Measurements from ENCODE around the gene EP300. TPM values are rescaled to one million over a fixed set of nuclear protein-coding genes. Genes with fewer than 3 reads are reported as not detected.

EP300 gene
- polyA plus RNA-seq, 4 donors, result 6.9 to 54.7 (median 12.3) TPM

DNA sequence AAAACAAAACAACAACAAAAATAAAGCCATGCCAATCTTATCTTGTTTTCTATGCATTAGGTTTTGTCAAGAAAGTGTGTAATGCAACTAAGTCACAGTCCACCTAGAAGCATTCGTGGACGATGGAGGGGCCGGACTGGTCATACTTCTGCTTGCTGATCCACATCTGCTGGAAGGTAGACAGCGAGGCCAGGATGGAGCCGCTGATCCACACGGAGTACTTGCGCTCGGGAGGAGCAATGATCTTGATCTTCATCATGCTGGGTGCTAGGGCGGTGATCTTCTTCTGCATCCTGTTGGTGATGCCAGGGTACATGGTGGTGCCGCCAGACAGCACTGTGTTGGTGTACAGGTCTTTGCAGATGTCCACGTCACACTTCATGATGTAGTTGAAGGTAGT is 18.3 kb upstream of the EP300 start:
- H3K4me1 ChIP-seq (ENCODE audit: control insufficient read depth in 3 of 3, insufficient read depth in 2 of 3, low read depth in 1 of 3, low read length in 2 of 3), result no peaks in the 10 kb centered on the region
- no peak overlapping the region for H3K27ac ChIP-seq (ENCODE audit: low read depth in 1 of 3, low read length in 2 of 3)
- H3K27me3 ChIP-seq (ENCODE audit: control insufficient read depth in 3 of 3, insufficient read depth in 3 of 3, low read length in 3 of 3), result no peaks in the 10 kb centered on the region
- no peaks in the 10 kb centered on the region for H3K9me3 ChIP-seq (ENCODE audit: control insufficient read depth in 2 of 2, insufficient read depth in 1 of 2, low read depth in 1 of 2, low read length in 1 of 2)
- H3K4me3 ChIP-seq (ENCODE audit: low read depth in 1 of 3, low read length in 3 of 3), result no peak overlapping the region
- FAIRE-seq, result no peak
- WGBS, 3 donors, result 94 to 96% (median 95%) methylated on average over 11 of the region's 11 CpGs
- no peak for DNase-seq
- H3K36me3 ChIP-seq (ENCODE audit: control insufficient read depth in 3 of 3, insufficient read depth in 2 of 3, low read depth in 1 of 3, low read length in 3 of 3), result no peaks in the 10 kb centered on the region

DNA sequence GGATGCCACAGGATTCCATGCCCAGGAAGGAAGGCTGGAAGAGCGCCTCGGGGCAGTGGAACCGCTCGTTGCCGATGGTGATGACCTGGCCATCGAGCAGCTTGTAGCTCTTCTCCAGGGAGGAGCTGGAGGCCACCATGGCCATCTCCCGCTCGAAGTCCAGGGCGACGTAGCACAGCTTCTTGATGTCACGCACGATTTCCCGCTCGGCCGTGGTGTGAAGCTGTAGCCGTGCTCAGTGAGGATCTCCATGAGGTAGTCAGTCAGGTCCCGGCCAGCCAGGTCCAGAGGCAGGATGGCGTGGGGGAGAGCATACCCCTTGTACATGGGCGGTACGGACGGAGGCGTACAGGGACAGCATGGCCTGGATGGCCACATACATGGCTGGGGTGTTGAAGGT is 17.9 kb upstream of the EP300 start:
- H3K36me3 ChIP-seq (ENCODE audit: control insufficient read depth in 3 of 3, insufficient read depth in 2 of 3, low read depth in 1 of 3, low read length in 3 of 3), result no peaks in the 10 kb centered on the region
- whole genome bisulfite sequencing, 3 donors, result 96 to 97% (median 97%) methylated on average over 22 of the region's 22 CpGs
- H3K27me3 ChIP-seq (ENCODE audit: control insufficient read depth in 3 of 3, insufficient read depth in 3 of 3, low read length in 3 of 3), result no peaks in the 10 kb centered on the region
- FAIRE-seq, result no peak
- no peaks in the 10 kb centered on the region for H3K9me3 ChIP-seq (ENCODE audit: control insufficient read depth in 2 of 2, insufficient read depth in 1 of 2, low read depth in 1 of 2, low read length in 1 of 2)
- no peak for DNase-seq
- H3K4me3 ChIP-seq (ENCODE audit: low read depth in 1 of 3, low read length in 3 of 3), result no peak overlapping the region
- no peak overlapping the region for H3K27ac ChIP-seq (ENCODE audit: low read depth in 1 of 3, low read length in 2 of 3)
- no peaks in the 10 kb centered on the region for H3K4me1 ChIP-seq (ENCODE audit: control insufficient read depth in 3 of 3, insufficient read depth in 2 of 3, low read depth in 1 of 3, low read length in 2 of 3)

DNA sequence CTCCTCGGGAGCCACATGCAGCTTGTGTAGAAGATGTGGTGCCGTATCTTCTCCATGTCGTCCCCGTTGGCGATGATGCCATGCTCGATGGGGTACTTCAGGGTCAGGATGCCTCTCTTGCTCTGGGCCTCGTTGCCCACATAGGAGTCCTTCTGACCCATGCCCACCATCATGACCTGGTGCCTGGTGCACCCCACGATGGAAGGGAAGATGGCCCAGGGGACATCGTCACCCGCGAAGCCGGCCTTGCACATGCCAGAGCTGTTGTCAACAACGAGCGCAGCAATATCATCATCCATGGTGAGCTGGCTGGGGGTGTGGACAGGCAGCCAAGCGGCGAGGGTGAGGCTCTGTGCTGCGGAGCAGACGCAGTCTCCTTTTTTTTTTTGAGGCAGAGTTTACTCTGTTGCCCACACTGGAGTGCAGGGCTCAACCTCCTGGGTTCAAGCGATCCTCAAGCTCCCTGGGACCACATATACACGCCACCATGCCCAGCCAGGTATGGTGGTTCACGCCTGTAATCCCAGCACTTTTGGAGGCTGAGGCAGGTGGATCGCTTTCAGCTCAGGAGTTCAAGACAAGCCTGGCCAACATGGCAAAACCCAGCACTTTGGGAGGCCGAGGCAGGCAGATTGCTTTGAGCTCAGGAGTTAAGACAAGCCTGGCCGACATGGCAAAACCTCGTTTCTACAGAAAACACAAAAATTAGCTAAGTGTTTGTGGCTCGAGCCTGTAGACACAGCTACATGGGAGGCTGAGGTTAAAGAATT is 17.3 kb upstream of the EP300 start:
- Histone ChIP-seq H3K36me3 (ENCODE audit: control insufficient read depth in 3 of 3, insufficient read depth in 2 of 3, low read depth in 1 of 3, low read length in 3 of 3) (no peaks in the 10 kb centered on the region), H3K4me3 (ENCODE audit: low read depth in 1 of 3, low read length in 3 of 3) (no peak overlapping the region), H3K9me3 (ENCODE audit: control insufficient read depth in 2 of 2, insufficient read depth in 1 of 2, low read depth in 1 of 2, low read length in 1 of 2) (no peaks in the 10 kb centered on the region), H3K4me1 (ENCODE audit: control insufficient read depth in 3 of 3, insufficient read depth in 2 of 3, low read depth in 1 of 3, low read length in 2 of 3) (no peaks in the 10 kb centered on the region), H3K27ac (ENCODE audit: low read depth in 1 of 3, low read length in 2 of 3) (no peak overlapping the region), H3K27me3 (ENCODE audit: control insufficient read depth in 3 of 3, insufficient read depth in 3 of 3, low read length in 3 of 3) (no peaks in the 10 kb centered on the region)
- DNase-seq, result no peak
- FAIRE-seq, result no peak
- WGBS, 3 donors, result 89 to 92% (median 91%) methylated on average over 25 to 26 of the region's 26 CpGs

DNA sequence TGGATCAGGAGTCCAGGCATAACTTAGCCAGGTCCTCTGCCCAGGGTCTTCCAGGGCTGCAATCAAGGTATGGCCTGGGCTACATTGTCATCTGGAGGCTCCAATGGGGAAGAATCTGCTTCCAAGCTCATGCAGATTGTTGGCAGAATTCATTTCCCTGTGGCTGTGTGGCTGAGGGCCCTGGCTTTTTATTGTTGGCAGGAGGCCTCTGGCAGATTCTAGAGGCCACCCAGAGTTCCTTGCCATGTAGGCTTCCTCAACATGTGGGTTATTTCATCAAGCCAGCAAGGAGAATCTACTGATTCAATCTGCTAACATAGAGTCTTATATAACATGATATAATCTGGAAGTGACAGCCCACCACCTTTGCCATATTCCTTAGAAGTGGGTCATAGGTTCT is 16.4 kb upstream of the EP300 start:
- no peak for FAIRE-seq
- no peak overlapping the region for H3K27ac ChIP-seq (ENCODE audit: low read depth in 1 of 3, low read length in 2 of 3)
- DNase-seq, result no peak
- no peaks in the 10 kb centered on the region for H3K4me1 ChIP-seq (ENCODE audit: control insufficient read depth in 3 of 3, insufficient read depth in 2 of 3, low read depth in 1 of 3, low read length in 2 of 3)
- no peaks in the 10 kb centered on the region for H3K36me3 ChIP-seq (ENCODE audit: control insufficient read depth in 3 of 3, insufficient read depth in 2 of 3, low read depth in 1 of 3, low read length in 3 of 3)
- H3K9me3 ChIP-seq (ENCODE audit: control insufficient read depth in 2 of 2, insufficient read depth in 1 of 2, low read depth in 1 of 2, low read length in 1 of 2), result no peaks in the 10 kb centered on the region
- no peak overlapping the region for H3K4me3 ChIP-seq (ENCODE audit: low read depth in 1 of 3, low read length in 3 of 3)
- H3K27me3 ChIP-seq (ENCODE audit: control insufficient read depth in 3 of 3, insufficient read depth in 3 of 3, low read length in 3 of 3), result no peaks in the 10 kb centered on the region

DNA sequence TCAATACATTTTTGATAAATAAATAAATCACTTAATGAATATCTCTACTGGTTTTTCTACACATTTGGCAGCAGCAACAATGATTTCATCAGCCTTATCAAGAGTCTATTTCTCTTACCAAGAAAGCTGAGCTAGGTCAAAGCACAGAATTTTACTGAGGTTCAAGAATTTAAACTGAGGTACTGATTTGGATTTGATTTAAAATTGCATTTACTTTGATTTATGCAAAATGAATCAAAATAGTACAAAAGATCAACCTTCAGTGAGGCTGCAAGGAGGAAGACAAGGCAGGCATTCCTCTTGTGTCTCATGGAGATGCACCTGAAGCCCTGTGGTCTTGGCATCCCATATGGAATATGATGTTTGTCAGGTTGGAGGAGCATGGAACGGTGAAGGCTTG is 15.5 kb upstream of the EP300 start:
- Histone ChIP-seq H3K4me1 (ENCODE audit: control insufficient read depth in 3 of 3, insufficient read depth in 2 of 3, low read depth in 1 of 3, low read length in 2 of 3) (no peaks in the 10 kb centered on the region), H3K4me3 (ENCODE audit: low read depth in 1 of 3, low read length in 3 of 3) (no peak overlapping the region), H3K27me3 (ENCODE audit: control insufficient read depth in 3 of 3, insufficient read depth in 3 of 3, low read length in 3 of 3) (no peaks in the 10 kb centered on the region), H3K36me3 (ENCODE audit: control insufficient read depth in 3 of 3, insufficient read depth in 2 of 3, low read depth in 1 of 3, low read length in 3 of 3) (no peaks in the 10 kb centered on the region), H3K27ac (ENCODE audit: low read depth in 1 of 3, low read length in 2 of 3) (no peak overlapping the region), H3K9me3 (ENCODE audit: control insufficient read depth in 2 of 2, insufficient read depth in 1 of 2, low read depth in 1 of 2, low read length in 1 of 2) (no peaks in the 10 kb centered on the region)
- no peak for DNase-seq
- WGBS, 3 donors, result 83 to 100% (median 92%) methylated on average over 1 of the region's 1 CpG
- no peak for FAIRE-seq

DNA sequence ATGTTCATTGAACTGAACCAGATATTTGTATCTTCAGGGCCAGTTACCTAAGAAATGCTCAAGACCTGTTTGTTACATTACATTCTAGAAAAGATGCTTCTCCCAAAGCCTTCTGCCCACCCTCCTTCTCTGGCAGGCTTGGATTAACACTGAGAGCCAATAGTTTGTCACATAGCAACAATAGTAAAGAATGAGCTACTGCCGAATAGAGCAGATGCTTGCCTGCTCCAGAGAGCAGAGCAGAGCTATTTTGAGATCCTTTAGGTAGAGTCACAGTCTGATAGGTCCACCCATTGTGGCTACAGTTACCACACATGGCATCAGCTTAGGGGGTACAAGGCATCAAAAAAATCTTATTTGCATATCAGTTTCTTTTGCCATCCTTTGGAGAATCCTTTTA is 13.5 kb upstream of the EP300 start:
- H3K27ac ChIP-seq (ENCODE audit: low read depth in 1 of 3, low read length in 2 of 3), result no peak overlapping the region
- H3K27me3 ChIP-seq (ENCODE audit: control insufficient read depth in 3 of 3, insufficient read depth in 3 of 3, low read length in 3 of 3), result no peaks in the 10 kb centered on the region
- DNase-seq (no peak), FAIRE-seq (no peak)
- H3K4me3 ChIP-seq (ENCODE audit: low read depth in 1 of 3, low read length in 3 of 3), result no peak overlapping the region
- H3K4me1 ChIP-seq (ENCODE audit: control insufficient read depth in 3 of 3, insufficient read depth in 2 of 3, low read depth in 1 of 3, low read length in 2 of 3), result no peaks in the 10 kb centered on the region
- WGBS, 3 donors, result 63 to 82% (median 68%) methylated on average over 1 of the region's 1 CpG
- no peaks in the 10 kb centered on the region for H3K36me3 ChIP-seq (ENCODE audit: control insufficient read depth in 3 of 3, insufficient read depth in 2 of 3, low read depth in 1 of 3, low read length in 3 of 3)
- H3K9me3 ChIP-seq (ENCODE audit: control insufficient read depth in 2 of 2, insufficient read depth in 1 of 2, low read depth in 1 of 2, low read length in 1 of 2), result no peaks in the 10 kb centered on the region

DNA sequence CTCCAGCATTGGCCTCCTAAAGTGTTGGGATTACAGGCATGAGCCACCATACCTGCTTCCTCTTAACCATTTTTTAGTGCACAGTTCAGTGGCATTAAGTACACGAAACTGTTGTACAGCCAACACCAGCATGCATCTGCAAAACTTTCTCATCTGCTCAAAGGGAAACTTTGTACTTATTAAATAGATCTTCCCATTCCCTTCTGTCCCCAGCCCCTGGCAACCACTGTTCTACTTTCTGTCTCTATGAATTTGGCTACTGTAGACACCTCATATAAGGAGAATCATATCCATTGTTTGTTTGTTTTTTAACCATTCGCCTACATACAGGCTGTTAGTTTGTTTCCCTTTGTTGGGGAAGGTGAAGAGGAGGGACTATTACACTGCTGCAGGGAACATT is 6.5 kb upstream of the EP300 start:
- 67 to 78% (median 75%) methylated on average over 2 of the region's 2 CpGs for WGBS, 3 donors
- no peaks in the 10 kb centered on the region for H3K36me3 ChIP-seq (ENCODE audit: control insufficient read depth in 3 of 3, insufficient read depth in 2 of 3, low read depth in 1 of 3, low read length in 3 of 3)
- H3K4me3 ChIP-seq (ENCODE audit: low read depth in 1 of 3, low read length in 3 of 3), result no peak overlapping the region
- H3K27me3 ChIP-seq (ENCODE audit: control insufficient read depth in 3 of 3, insufficient read depth in 3 of 3, low read length in 3 of 3), result no peaks in the 10 kb centered on the region
- no peaks in the 10 kb centered on the region for H3K4me1 ChIP-seq (ENCODE audit: control insufficient read depth in 3 of 3, insufficient read depth in 2 of 3, low read depth in 1 of 3, low read length in 2 of 3)
- H3K27ac ChIP-seq (ENCODE audit: low read depth in 1 of 3, low read length in 2 of 3), result no peak overlapping the region
- no peaks in the 10 kb centered on the region for H3K9me3 ChIP-seq (ENCODE audit: control insufficient read depth in 2 of 2, insufficient read depth in 1 of 2, low read depth in 1 of 2, low read length in 1 of 2)
- FAIRE-seq (no peak), DNase-seq (no peak)

DNA sequence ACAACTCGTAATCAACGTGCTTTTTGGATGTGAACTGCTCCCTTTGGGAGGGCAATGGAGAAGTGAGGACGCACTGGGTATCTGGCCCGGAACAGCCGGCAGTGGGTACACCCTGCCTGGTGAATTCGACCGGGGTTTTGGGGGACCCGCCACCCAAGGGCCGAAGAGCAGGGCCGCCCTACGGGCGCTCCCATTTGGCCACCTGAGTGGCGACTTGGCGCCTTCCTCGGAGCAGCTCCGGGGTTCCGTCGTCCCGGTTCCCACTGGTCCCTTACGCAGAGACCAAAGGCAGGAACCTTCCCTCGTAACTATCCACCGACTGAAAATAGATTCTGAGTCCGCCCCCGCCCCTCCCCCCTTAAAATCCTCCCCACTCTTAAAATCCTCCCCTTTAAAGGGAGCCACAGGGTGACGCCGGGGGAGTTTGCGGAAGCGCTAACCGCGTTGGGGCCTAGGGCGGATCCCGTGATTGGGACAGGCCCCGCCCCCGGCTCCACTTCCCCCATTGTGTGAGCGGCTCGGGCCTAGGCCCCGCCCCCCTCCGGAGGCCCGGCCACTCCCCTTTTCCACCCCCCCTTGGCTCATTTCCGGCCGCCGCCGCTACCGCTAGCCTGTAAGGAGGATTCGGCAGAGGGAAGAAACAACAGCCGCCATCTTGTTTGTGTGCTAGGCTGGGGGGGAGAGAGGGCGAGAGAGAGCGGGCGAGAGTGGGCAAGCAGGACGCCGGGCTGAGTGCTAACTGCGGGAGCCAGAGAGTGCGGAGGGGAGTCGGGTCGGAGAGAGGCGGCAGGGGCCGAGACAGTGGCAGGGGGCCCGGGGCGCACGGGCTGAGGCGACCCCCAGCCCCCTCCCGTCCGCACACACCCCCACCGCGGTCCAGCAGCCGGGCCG is 1.0 kb upstream of the EP300 start:
- peak; percentile 99 for DNase-seq
- Histone ChIP-seq H3K27me3 (ENCODE audit: control insufficient read depth in 3 of 3, insufficient read depth in 3 of 3, low read length in 3 of 3) (no peaks in the 10 kb centered on the region), H3K27ac (ENCODE audit: low read depth in 1 of 3, low read length in 2 of 3) (peak overlapping the region; percentile 93 to 100 (median 95)), H3K4me3 (ENCODE audit: low read depth in 1 of 3, low read length in 3 of 3) (peak overlapping the region; percentile 89 to 96 (median 89)), H3K36me3 (ENCODE audit: control insufficient read depth in 3 of 3, insufficient read depth in 2 of 3, low read depth in 1 of 3, low read length in 3 of 3) (peaks cover 0 to 4% (median 2%) of the 10 kb centered on the region in 3 donors), H3K4me1 (ENCODE audit: control insufficient read depth in 3 of 3, insufficient read depth in 2 of 3, low read depth in 1 of 3, low read length in 2 of 3) (peaks cover 0 to 7% (median 2%) of the 10 kb centered on the region in 3 donors), H3K9me3 (ENCODE audit: control insufficient read depth in 2 of 2, insufficient read depth in 1 of 2, low read depth in 1 of 2, low read length in 1 of 2) (no peaks in the 10 kb centered on the region)
- WGBS, 3 donors, result 0 to 1% (median 0%) methylated on average over 53 to 67 of the region's 67 CpGs
- no peak for FAIRE-seq

All from small intestine (tissue), 7 donors.